GM19193 (cell line): ENCODE data around the gene GLIPR2.

Experiments used
- POLR2A ChIP-seq: IDR thresholded peaks from 4 replicates; pipeline ENCODE4 v1.6.1; 2011; ENCODE audit not compliant: insufficient read depth, insufficient read length; ENCODE audit errors: extremely low read depth

GLIPR2 gene

GRCh38 chr9:36136894-36137391, 410 bp downstream of the GLIPR2 start:
- TF ChIP-seq POLR2A: peak; percentile 5

DNA sequence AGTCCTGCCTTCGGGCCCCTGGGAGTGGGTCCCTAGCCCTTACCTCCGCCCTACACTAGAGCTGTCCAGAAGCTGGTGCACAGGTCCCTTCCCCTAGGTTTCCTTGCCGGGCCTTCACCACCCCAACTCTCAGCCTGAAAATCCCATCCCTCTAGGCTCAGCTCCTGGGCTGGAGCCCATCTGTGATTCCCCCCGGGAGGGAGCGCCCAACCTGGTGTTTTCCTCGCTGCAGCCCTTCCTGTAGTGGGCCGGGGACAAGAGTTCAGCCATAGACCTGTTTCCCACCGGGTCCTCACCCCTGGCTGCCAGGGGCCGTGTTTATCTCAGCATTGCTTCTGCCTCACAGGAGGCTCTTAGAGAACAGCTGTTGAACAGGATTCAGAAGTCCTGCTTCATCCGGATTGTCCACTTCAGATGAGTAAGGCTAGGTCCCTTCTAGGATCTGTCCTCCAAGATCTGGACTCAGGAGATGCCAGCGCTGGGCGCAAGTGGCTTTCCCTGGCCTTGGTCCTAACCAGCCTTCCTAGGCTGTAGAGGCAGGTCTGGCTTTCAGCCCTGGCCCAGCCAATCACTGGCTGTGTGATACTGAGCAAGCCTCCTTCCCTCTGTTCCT, 965 bp downstream of the GLIPR2 start:
- no peak for TF ChIP-seq POLR2A

- TF ChIP-seq POLR2A: no peak
Observed at GRCh38 chr9:36138496-36138895, 2.0 kb downstream of the GLIPR2 start.

- TF ChIP-seq POLR2A: no peak
Observed at GRCh38 chr9:36138901-36139300, 2.4 kb downstream of the GLIPR2 start.

- no peak for TF ChIP-seq POLR2A
Observed at GRCh38 chr9:36140086-36141084, 3.9 kb downstream of the GLIPR2 start.

DNA sequence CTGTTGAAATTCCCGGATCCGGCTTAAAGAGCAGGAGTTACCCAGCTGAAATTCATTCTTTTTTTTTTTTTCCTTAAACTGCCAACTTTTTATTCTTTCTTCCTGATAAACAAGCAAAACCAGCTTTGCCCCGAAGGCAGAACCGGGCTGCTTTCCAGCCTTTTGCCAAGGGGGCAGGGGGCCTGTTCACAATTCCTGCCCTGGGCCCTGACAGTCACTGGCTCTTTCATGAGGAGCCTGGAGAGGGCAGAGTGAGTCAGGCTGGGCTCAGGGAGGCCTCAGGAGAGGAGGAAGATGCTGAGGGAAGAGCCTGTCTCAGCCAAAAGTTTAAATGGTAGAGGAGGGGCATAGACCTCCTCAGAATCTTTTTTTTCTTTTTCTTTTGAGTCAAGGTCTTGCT, 4.8 kb downstream of the GLIPR2 start:
- TF ChIP-seq POLR2A: no peak

- TF ChIP-seq POLR2A: no peak
Observed at GRCh38 chr9:36141761-36142160, 5.2 kb downstream of the GLIPR2 start.

GRCh38 chr9:36142510-36143244, 6.1 kb downstream of the GLIPR2 start:
- TF ChIP-seq POLR2A: no peak

GRCh38 chr9:36143245-36143641, 6.7 kb downstream of the GLIPR2 start:
- TF ChIP-seq POLR2A: no peak

GRCh38 chr9:36144309-36145232, 8.0 kb downstream of the GLIPR2 start:
- peak; percentile 42 for TF ChIP-seq POLR2A

DNA sequence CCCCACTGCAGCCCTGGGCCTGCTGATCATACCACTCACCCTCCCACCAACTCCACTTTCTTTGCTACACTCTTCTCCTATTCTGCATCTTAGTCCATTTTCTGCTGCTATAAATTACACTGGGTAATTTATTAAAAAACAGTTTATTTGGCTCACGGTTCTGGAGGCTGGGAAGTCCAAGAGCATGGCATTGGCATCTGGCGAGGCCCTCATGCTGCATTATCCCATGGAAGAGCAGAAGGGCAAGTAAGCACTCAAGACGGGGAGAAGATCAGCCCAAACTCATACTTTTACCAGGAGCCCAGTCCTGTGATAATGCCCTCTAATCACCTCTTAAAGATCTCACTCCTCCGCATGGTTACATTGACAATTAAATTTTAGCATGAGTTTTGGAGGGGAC, 9.4 kb downstream of the GLIPR2 start:
- TF ChIP-seq POLR2A: no peak

DNA sequence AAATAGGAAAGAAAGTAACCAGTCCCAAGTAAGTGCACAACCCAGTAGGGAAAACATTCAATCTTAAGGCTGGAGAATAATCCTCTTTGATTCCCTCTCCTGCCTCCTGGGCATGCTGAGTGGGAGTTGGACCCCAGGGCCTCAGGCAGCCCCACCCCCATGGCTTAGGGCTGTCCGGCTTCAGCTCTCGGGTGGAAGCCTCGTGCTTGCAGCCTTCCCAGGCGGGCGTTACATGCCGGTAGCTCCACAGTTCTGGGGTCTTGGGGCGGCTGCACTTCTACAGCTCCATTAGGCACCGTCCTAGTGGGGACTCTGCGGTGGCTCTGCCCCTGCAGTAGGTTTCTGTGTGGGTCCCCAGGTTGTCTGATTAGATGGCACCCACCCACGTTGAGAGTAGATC, 10.1 kb downstream of the GLIPR2 start:
- TF ChIP-seq POLR2A: no peak

- no peak for TF ChIP-seq POLR2A
Observed at GRCh38 chr9:36147441-36148175, 11.1 kb downstream of the GLIPR2 start.
